NT2/D1 (cell line): ENCODE data around the gene C12orf76.

Experiments used
- SUZ12 ChIP-seq: IDR thresholded peaks from 2 replicates; pipeline ENCODE4 v1.6.1; 2011; ENCODE audit not compliant: insufficient read length, insufficient read depth; ENCODE audit errors: extremely low read depth
- YY1 ChIP-seq: IDR thresholded peaks from 2 replicates; pipeline ENCODE4 v1.6.1; 2011; ENCODE audit not compliant: insufficient read length, insufficient read depth
- ZNF274 ChIP-seq: IDR thresholded peaks from 2 replicates; pipeline ENCODE4 v1.6.1; 2011; ENCODE audit warnings: mild to moderate bottlenecking, low read depth, low read length

DNA sequence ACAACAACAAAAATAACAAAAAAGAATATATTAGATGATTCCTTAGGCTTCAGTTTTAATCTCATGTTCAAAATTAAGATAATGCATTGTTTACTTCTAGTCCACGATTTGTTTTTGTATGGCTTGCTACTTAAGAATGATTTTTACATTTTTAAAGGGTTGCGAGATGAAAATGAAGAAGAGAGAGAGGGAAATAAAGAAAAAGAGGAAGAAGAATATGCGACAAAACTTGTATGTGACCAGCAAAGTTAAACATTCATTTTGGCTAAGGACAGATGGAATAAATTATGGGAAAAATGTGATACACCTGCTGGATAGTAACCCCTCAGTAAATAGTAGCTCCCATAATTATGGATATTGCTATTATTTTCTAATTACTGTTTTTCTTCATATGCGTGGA lies 50.9 kb downstream of the C12orf76 start:
- no peak for TF ChIP-seq SUZ12
- no peak for TF ChIP-seq ZNF274
- no peak for TF ChIP-seq YY1
